ENCODE measurements around the gene TUBA3E. TPM values are rescaled to one million over a fixed set of nuclear protein-coding genes. Genes with fewer than 3 reads are reported as not detected.
"Not testable (repeated sequence)": the region's sequence is repeated elsewhere in the genome, so short reads cannot be mapped to it uniquely, and the experiment has no call there.

Gene TUBA3E
- polyA plus RNA-seq, 1 donor (not counting 4 experiments of a cell fraction or from before 2014, with no cell fraction given) = not detected

- dilution Hi-C loops (cut with MboI; ENCODE audit: extremely low pct_ligation_motif_present, low sequenced_read_pairs); H3K9me1 ChIP-seq (ENCODE audit: control insufficient read depth, extremely low read depth, insufficient read depth, low read length); H3K4me3 ChIP-seq (ENCODE audit: control insufficient read depth in 2 of 3, extremely low read depth in 1 of 3, insufficient read depth in 2 of 3, low read depth in 1 of 3, low read length in 3 of 3); FAIRE-seq; H3K4me2 ChIP-seq (ENCODE audit: control insufficient read depth, extremely low read depth, insufficient read depth, low read depth, low read length); H3K4me1 ChIP-seq (ENCODE audit: control insufficient read depth, extremely low read depth, insufficient read depth, low read length); H3K9ac ChIP-seq (ENCODE audit: control insufficient read depth, extremely low read depth, insufficient read depth, low read length); H3K9me3 ChIP-seq (ENCODE audit: control insufficient read depth, low read depth, low read length); H3K27ac ChIP-seq (ENCODE audit: control insufficient read depth, insufficient read depth, low read length); H2AFZ ChIP-seq (ENCODE audit: control insufficient read depth, low read length); H3K79me2 ChIP-seq (ENCODE audit: control insufficient read depth, insufficient read depth, low read length); H3K27me3 ChIP-seq (ENCODE audit: control insufficient read depth, extremely low read depth, insufficient read depth, low read length); DNase-seq (ENCODE audit: low read depth, low spot score); H4K20me1 ChIP-seq (ENCODE audit: control insufficient read depth, extremely low read depth, insufficient read depth, low read length): not testable (repeated sequence)
- H3K36me3 ChIP-seq (ENCODE audit: control insufficient read depth in 2 of 2, extremely low read depth in 1 of 2, insufficient read depth in 2 of 2, low read length in 2 of 2) = peaks cover 5 to 12% of the 10 kb centered on the region in 2 experiments
Measured at GRCh38 chr2:130160838-130161705, 37.2 kb downstream of the TUBA3E start.

- Histone ChIP-seq H3K9ac (ENCODE audit: control insufficient read depth, extremely low read depth, insufficient read depth, low read length) (no peak overlapping the region), H3K27ac (ENCODE audit: control insufficient read depth, insufficient read depth, low read length) (no peak overlapping the region), H3K9me1 (ENCODE audit: control insufficient read depth, extremely low read depth, insufficient read depth, low read length) (no peaks in the 10 kb centered on the region), H4K20me1 (ENCODE audit: control insufficient read depth, extremely low read depth, insufficient read depth, low read length) (no peaks in the 10 kb centered on the region), H3K79me2 (ENCODE audit: control insufficient read depth, insufficient read depth, low read length) (no peaks in the 10 kb centered on the region), H3K9me3 (ENCODE audit: control insufficient read depth, low read depth, low read length) (no peaks in the 10 kb centered on the region), H3K4me3 (ENCODE audit: control insufficient read depth in 2 of 3, extremely low read depth in 1 of 3, insufficient read depth in 2 of 3, low read depth in 1 of 3, low read length in 3 of 3) (no peak overlapping the region), H3K36me3 (ENCODE audit: control insufficient read depth in 2 of 2, extremely low read depth in 1 of 2, insufficient read depth in 2 of 2, low read length in 2 of 2) (peaks cover 0 to 8% of the 10 kb centered on the region in 2 experiments), H3K4me2 (ENCODE audit: control insufficient read depth, extremely low read depth, insufficient read depth, low read depth, low read length) (no peak overlapping the region), H2AFZ (ENCODE audit: control insufficient read depth, low read length) (no peak overlapping the region), H3K4me1 (ENCODE audit: control insufficient read depth, extremely low read depth, insufficient read depth, low read length) (no peaks in the 10 kb centered on the region), H3K27me3 (ENCODE audit: control insufficient read depth, extremely low read depth, insufficient read depth, low read length) (no peaks in the 10 kb centered on the region)
- FAIRE-seq (no peak), DNase-seq (ENCODE audit: low read depth, low spot score) (no peak)
- TF ChIP-seq CTCF (optimal IDR thresholded peaks at IDR 0.05 in 1 of 3, IDR thresholded peaks at IDR 0.05 in 1 of 3, conservative IDR thresholded peaks at IDR 0.05 in 1 of 3; ENCODE audit: extremely low read depth in 1 of 3, insufficient read depth in 2 of 3, low read length in 3 of 3) (no peak), EZH2 (IDR thresholded peaks at IDR 0.05; ENCODE audit: low read length) (no peak)
- dilution Hi-C loops (cut with MboI; ENCODE audit: extremely low pct_ligation_motif_present, low sequenced_read_pairs) = no loop called here
Measured at GRCh38 chr2:130160131-130160530, 38.1 kb downstream of the TUBA3E start.

- FAIRE-seq; H3K4me3 ChIP-seq (ENCODE audit: control insufficient read depth in 2 of 3, extremely low read depth in 1 of 3, insufficient read depth in 2 of 3, low read depth in 1 of 3, low read length in 3 of 3); DNase-seq (ENCODE audit: low read depth, low spot score); H3K4me2 ChIP-seq (ENCODE audit: control insufficient read depth, extremely low read depth, insufficient read depth, low read depth, low read length); H2AFZ ChIP-seq (ENCODE audit: control insufficient read depth, low read length); H3K36me3 ChIP-seq (ENCODE audit: control insufficient read depth in 2 of 2, extremely low read depth in 1 of 2, insufficient read depth in 2 of 2, low read length in 2 of 2); H4K20me1 ChIP-seq (ENCODE audit: control insufficient read depth, extremely low read depth, insufficient read depth, low read length); H3K27me3 ChIP-seq (ENCODE audit: control insufficient read depth, extremely low read depth, insufficient read depth, low read length); H3K9me1 ChIP-seq (ENCODE audit: control insufficient read depth, extremely low read depth, insufficient read depth, low read length); H3K9me3 ChIP-seq (ENCODE audit: control insufficient read depth, low read depth, low read length); dilution Hi-C loops (cut with MboI; ENCODE audit: extremely low pct_ligation_motif_present, low sequenced_read_pairs); H3K79me2 ChIP-seq (ENCODE audit: control insufficient read depth, insufficient read depth, low read length); H3K4me1 ChIP-seq (ENCODE audit: control insufficient read depth, extremely low read depth, insufficient read depth, low read length); H3K9ac ChIP-seq (ENCODE audit: control insufficient read depth, extremely low read depth, insufficient read depth, low read length); H3K27ac ChIP-seq (ENCODE audit: control insufficient read depth, insufficient read depth, low read length): not testable (repeated sequence)
Measured at GRCh38 chr2:130159376-130159775, 38.9 kb downstream of the TUBA3E start.

All from keratinocyte (primary cell).